DOHH2 (cell line): ENCODE data around the gene HDAC4.

ENCODE experiments used
- H3F3A ChIP-seq: fragments of 200-600 bp; sonication (generic), shearing (Covaris generic); 2 replicates; pipeline ENCODE4 v1.6.0; 2016; ENCODE audit warnings: antibody characterized with exemption, mild to moderate bottlenecking; ENCODE audit not compliant: control insufficient read depth, insufficient read depth
- H3K27ac ChIP-seq: fragments of 200-600 bp; sonication (generic); 2 replicates; pipeline ENCODE4 v1.5.1; 2014; ENCODE audit warnings: low read depth, mild to moderate bottlenecking, low read length, moderate library complexity
- H3K27me3 ChIP-seq: fragments of 200-600 bp; sonication (generic); 2 replicates; pipeline ENCODE4 v1.6.1; 2014; ENCODE audit warnings: mild to moderate bottlenecking, low read length, mixed read lengths; ENCODE audit not compliant: control insufficient read depth
- H3K36me3 ChIP-seq: fragments of 200-600 bp; sonication (generic); 2 replicates; pipeline ENCODE4 v1.6.1; 2014; ENCODE audit warnings: mild to moderate bottlenecking, low read length, moderate library complexity, mixed read lengths; ENCODE audit not compliant: control insufficient read depth
- H3K4me1 ChIP-seq: fragments of 200-600 bp; sonication (generic); 2 replicates; pipeline ENCODE4 v1.6.1; 2014; ENCODE audit warnings: mild to moderate bottlenecking, low read length, mixed read lengths; ENCODE audit not compliant: control insufficient read depth
- H3K4me2 ChIP-seq: fragments of 200-600 bp; sonication (generic); 2 replicates; pipeline ENCODE4 v1.6.0; 2014; ENCODE audit warnings: mild to moderate bottlenecking, low read length, moderate library complexity
- H3K4me3 ChIP-seq: fragments of 200-600 bp; sonication (generic); 2 replicates; pipeline ENCODE4 v1.5.1; 2014; ENCODE audit warnings: mild to moderate bottlenecking, low read length, mixed read lengths
- H3K79me2 ChIP-seq: fragments of 200-600 bp; sonication (generic); 2 replicates; pipeline ENCODE4 v1.6.1; 2014; ENCODE audit warnings: mild to moderate bottlenecking, low read length, mixed read lengths; ENCODE audit not compliant: control insufficient read depth
- H3K9me2 ChIP-seq: fragments of 200-600 bp; sonication (generic); replicated peaks from 2 replicates; pipeline ENCODE4 v1.6.1; 2014; ENCODE audit warnings: mild to moderate bottlenecking, low read length, mixed read lengths; ENCODE audit not compliant: control insufficient read depth
- H3K9me3 ChIP-seq: fragments of 200-600 bp; sonication (generic); 2 replicates; pipeline ENCODE4 v1.6.1; 2014; ENCODE audit warnings: antibody characterized with exemption, low read length, mixed read lengths; ENCODE audit not compliant: control insufficient read depth, insufficient read depth
- H4K20me1 ChIP-seq: fragments of 200-600 bp; sonication (generic); 2 replicates; pipeline ENCODE4 v1.6.0; 2014; ENCODE audit warnings: low read depth, mild to moderate bottlenecking, antibody characterized with exemption, low read length, moderate library complexity; ENCODE audit not compliant: control insufficient read depth, insufficient read depth
- CTCF ChIP-seq: fragments of 200-600 bp; sonication (generic); IDR thresholded peaks from one replicate; pipeline ENCODE4 v1.5.1; 2014; ENCODE audit warnings: antibody characterized with exemption, mild to moderate bottlenecking, low read depth, low read length; ENCODE audit not compliant: poor library complexity, severe bottlenecking
- EZH2phosphoT487 ChIP-seq: fragments of 200-600 bp; sonication (generic); IDR thresholded peaks from 2 replicates; pipeline ENCODE4 v1.6.1; 2017; ENCODE audit warnings: borderline replicate concordance, mild to moderate bottlenecking, antibody characterized with exemption, low read length, moderate library complexity, mixed read lengths

HDAC4 gene

GRCh38 chr2:239439754-239440315 lies 39.0 kb upstream of the HDAC4 start:
- Histone ChIP-seq H3F3A (no peaks in the 10 kb centered on the region), H4K20me1 (no peaks in the 10 kb centered on the region), H3K4me1 (no peaks in the 10 kb centered on the region), H3K27ac (no peak overlapping the region), H3K4me3 (no peak overlapping the region), H3K9me2 (no peaks in the 10 kb centered on the region), H3K4me2 (no peak overlapping the region), H3K36me3 (no peaks in the 10 kb centered on the region), H3K27me3 (peaks cover 23% of the 10 kb centered on the region), H3K9me3 (no peaks in the 10 kb centered on the region), H3K79me2 (no peaks in the 10 kb centered on the region)
- TF ChIP-seq CTCF, result no peak
- TF ChIP-seq EZH2phosphoT487, result no peak

GRCh38 chr2:239438995-239439753 lies 38.4 kb upstream of the HDAC4 start:
- peaks cover 23% of the 10 kb centered on the region for H3K27me3 ChIP-seq
- H3K4me1 ChIP-seq, result no peaks in the 10 kb centered on the region
- no peak overlapping the region for H3K27ac ChIP-seq

GRCh38 chr2:239438368-239438767 lies 37.5 kb upstream of the HDAC4 start:
- Histone ChIP-seq H3K4me3 (no peak overlapping the region), H3K36me3 (no peaks in the 10 kb centered on the region), H4K20me1 (no peaks in the 10 kb centered on the region), H3K27me3 (peaks cover 23% of the 10 kb centered on the region), H3K79me2 (no peaks in the 10 kb centered on the region), H3K9me2 (no peaks in the 10 kb centered on the region), H3K4me2 (no peak overlapping the region), H3K4me1 (no peaks in the 10 kb centered on the region), H3K9me3 (no peaks in the 10 kb centered on the region), H3F3A (no peaks in the 10 kb centered on the region), H3K27ac (no peak overlapping the region)
- TF ChIP-seq EZH2phosphoT487, result no peak
- TF ChIP-seq CTCF, result no peak

More at GRCh38 chr2:239438995-239439753, 38.4 kb upstream of the HDAC4 start:
- no peaks in the 10 kb centered on the region for H3K9me3 ChIP-seq
- TF ChIP-seq CTCF (no peak), EZH2phosphoT487 (no peak)
- no peaks in the 10 kb centered on the region for H3F3A ChIP-seq
- H4K20me1 ChIP-seq, result no peaks in the 10 kb centered on the region
- H3K4me2 ChIP-seq, result no peak overlapping the region
- H3K36me3 ChIP-seq, result no peaks in the 10 kb centered on the region
- H3K9me2 ChIP-seq, result no peaks in the 10 kb centered on the region
- no peaks in the 10 kb centered on the region for H3K79me2 ChIP-seq
- no peak overlapping the region for H3K4me3 ChIP-seq
